ENCODE results near the gene GBF1.

DNA sequence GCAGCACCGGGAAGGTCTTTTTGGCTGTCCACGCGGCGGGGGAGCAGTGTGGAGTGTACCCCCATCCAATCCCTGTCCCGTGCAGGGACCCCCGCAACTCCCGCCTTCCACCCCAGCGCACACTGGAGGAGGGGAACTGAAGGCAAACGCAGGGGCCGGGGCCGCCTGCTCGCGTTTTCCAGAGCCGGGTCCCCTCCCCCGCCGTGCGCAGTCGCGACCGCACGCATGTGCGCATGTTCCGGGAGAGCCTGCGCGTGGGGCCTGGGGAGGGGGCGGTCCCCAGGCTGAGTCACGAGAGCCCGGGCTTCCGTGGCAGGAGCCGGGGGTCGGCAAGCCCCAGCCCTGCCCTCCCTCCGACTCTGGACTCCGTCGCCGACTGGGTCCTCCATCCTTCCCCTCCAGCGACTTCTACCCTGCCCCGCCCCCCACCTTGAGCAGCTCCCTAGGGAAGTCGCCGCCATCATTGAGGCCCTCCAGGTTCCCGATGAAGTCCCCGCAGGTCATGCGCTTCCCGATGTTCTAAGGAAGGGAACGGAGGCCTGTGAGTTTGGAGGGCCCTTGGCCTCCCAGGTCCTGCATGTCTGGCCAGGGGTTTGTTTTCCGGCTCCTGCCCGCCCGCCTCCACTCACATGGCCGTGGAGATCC lies 165.2 kb downstream of the GBF1 start:
- no peak for TF ChIP-seq POLR2A (IDR thresholded peaks at IDR 0.05)
- TF ChIP-seq, protein P1, sequence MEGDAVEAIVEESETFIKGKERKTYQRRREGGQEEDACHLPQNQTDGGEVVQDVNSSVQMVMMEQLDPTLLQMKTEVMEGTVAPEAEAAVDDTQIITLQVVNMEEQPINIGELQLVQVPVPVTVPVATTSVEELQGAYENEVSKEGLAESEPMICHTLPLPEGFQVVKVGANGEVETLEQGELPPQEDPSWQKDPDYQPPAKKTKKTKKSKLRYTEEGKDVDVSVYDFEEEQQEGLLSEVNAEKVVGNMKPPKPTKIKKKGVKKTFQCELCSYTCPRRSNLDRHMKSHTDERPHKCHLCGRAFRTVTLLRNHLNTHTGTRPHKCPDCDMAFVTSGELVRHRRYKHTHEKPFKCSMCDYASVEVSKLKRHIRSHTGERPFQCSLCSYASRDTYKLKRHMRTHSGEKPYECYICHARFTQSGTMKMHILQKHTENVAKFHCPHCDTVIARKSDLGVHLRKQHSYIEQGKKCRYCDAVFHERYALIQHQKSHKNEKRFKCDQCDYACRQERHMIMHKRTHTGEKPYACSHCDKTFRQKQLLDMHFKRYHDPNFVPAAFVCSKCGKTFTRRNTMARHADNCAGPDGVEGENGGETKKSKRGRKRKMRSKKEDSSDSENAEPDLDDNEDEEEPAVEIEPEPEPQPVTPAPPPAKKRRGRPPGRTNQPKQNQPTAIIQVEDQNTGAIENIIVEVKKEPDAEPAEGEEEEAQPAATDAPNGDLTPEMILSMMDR (IDR thresholded peaks at IDR 0.05), result no peak
